Calu3 (cell line): ENCODE measurements around the gene RASSF4. TPM values are rescaled to one million over a fixed set of nuclear protein-coding genes. Genes with fewer than 3 reads are reported as not detected.
A peak's percentile ranks its signal among the peaks of the same experiment; 100 is the strongest.

Experiments used
- BruUV-seq: library from RNA; stranded (reverse); fragments of 400-500 nt; replicated peaks from 2 replicates; lab custom pipeline; 2021; lab: Mats Ljungman, UMichigan
- CTCF ChIA-PET: fragments of 300-600 bp; sonication (Branson Sonifier 250); formaldehyde crosslinking; loops from one replicate; lab custom pipeline; 2022; ENCODE audit warnings: antibody characterized with exemption; lab: Charles Lee
- DNase-seq: peaks from one replicate; pipeline ENCODE4 v3.0.0; 2022
- H3K27ac Mint-ChIP-seq: one replicate; pipeline ENCODE4 v1.8.0; 2022; ENCODE audit warnings: mixed read lengths; ENCODE audit not compliant: unreplicated experiment
- H3K27me3 Mint-ChIP-seq: one replicate; pipeline ENCODE4 v1.8.0; 2022; ENCODE audit warnings: mixed read lengths; ENCODE audit not compliant: unreplicated experiment
- H3K36me3 Mint-ChIP-seq: one replicate; pipeline ENCODE4 v1.8.0; 2022; ENCODE audit warnings: mild to moderate bottlenecking, moderate library complexity, mixed read lengths; ENCODE audit not compliant: insufficient read depth, unreplicated experiment
- H3K4me1 Mint-ChIP-seq: one replicate; pipeline ENCODE4 v1.8.0; 2022; ENCODE audit warnings: mild to moderate bottlenecking, low read depth, mixed read lengths; ENCODE audit not compliant: unreplicated experiment
- H3K4me3 Mint-ChIP-seq: one replicate; pipeline ENCODE4 v1.8.0; 2022; ENCODE audit warnings: mild to moderate bottlenecking, low read depth, moderate library complexity, mixed read lengths; ENCODE audit not compliant: unreplicated experiment
- H3K9me3 Mint-ChIP-seq: one replicate; pipeline ENCODE4 v1.8.0; 2022; ENCODE audit warnings: low read depth, mixed read lengths; ENCODE audit not compliant: unreplicated experiment
- intact Hi-C: fragments of 100-400 bp; cut with micrococcal nuclease; formaldehyde crosslinking; loops from one replicate; pipeline ENCODE4 v1.10.0; 2022; ENCODE audit not compliant: unreplicated experiment
- total RNA-seq: library from RNA; stranded (reverse); gene quantifications from 2 replicates; pipeline ENCODE4 v1.2.3, GENCODE V29; 2022
- TF ChIP-seq, protein P1 (sequence below): fragments of 200-600 bp; IDR thresholded peaks from one replicate; pipeline ENCODE4 v1.8.0; 2022; ENCODE audit warnings: antibody characterized with exemption; ENCODE audit not compliant: unreplicated experiment

RASSF4 gene
- total RNA-seq, 1 experiment from 2014 or later = 2.2 TPM

DNA sequence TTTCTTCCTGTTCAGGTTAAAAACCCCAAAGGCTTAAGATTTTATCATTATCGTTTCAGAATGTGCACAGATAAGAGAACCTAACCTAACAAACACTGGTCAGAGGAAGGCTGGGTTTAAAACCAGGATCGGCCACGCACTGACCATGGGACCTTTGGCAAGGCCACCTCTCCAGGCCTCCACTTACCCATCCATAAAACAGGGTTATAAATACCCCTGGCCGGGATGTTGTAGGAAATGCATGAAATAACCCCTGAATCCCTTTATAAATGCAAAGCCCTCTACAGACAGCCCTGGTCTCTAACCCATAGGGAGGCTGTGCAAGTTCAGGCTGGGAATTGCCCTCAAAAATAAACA lies 18.6 kb downstream of the RASSF4 start:
- Mint-ChIP-seq H3K4me1 (peaks cover 56% of the 10 kb centered on the region), H3K9me3 (no peaks in the 10 kb centered on the region), H3K4me3 (peak overlapping the region; percentile 66), H3K27me3 (no peaks in the 10 kb centered on the region), H3K27ac (peak overlapping the region; percentile 100), H3K36me3 (peaks cover 40% of the 10 kb centered on the region)
- intact Hi-C loops = no loop called here
- TF ChIP-seq, protein P1, sequence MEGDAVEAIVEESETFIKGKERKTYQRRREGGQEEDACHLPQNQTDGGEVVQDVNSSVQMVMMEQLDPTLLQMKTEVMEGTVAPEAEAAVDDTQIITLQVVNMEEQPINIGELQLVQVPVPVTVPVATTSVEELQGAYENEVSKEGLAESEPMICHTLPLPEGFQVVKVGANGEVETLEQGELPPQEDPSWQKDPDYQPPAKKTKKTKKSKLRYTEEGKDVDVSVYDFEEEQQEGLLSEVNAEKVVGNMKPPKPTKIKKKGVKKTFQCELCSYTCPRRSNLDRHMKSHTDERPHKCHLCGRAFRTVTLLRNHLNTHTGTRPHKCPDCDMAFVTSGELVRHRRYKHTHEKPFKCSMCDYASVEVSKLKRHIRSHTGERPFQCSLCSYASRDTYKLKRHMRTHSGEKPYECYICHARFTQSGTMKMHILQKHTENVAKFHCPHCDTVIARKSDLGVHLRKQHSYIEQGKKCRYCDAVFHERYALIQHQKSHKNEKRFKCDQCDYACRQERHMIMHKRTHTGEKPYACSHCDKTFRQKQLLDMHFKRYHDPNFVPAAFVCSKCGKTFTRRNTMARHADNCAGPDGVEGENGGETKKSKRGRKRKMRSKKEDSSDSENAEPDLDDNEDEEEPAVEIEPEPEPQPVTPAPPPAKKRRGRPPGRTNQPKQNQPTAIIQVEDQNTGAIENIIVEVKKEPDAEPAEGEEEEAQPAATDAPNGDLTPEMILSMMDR = no peak
- DNase-seq = no peak
- CTCF ChIA-PET = interaction anchor here (0.6 to 4.7 kb wide), 3 partner anchors 16 to 1821 kb away, joined by 3 to 28 read pairs (median 4); no protein-coding TSS in a partner anchor
- TSS peak; percentile 88 for BruUV-seq

DNA sequence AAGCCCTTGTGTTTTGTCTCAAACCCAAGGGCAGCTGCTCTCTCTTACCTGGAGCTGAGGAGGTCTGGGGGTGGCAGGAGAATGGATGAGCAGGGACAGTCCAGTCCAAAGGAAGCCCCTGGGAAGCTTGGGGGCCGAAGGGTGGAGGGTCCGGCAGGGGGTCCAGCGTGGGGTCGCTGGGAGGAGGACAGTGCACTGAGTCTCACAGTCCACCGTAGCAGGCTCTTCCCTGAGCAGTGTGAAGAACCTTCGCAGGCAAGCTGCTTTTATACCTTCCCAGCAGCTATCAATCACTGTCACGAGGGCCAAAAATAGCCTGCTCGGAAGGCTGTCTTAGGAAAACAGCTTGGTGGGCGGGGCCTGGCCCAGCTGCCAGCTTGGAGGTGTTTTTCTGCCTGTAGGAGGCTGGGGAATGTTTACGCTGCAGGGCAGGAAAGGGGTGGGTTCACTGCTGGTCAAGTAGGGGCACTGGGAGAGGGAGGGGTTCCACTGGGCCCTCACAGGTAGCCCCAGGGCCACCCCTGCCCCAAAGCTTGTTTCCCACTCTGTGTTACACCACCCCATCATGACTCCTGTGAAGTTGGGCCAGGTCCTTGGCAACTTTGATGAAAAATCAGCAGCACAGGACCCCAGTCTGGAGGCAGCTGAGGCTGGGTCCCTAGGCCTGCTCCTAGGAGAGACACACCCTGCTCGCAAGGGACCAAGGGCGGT lies 19.1 kb downstream of the RASSF4 start, which contains the start of gene DEPP1:
DEPP1 (minus strand) TSS at position 240 of the 711 bp plus-strand sequence. CDS start 779 bp downstream, outside the sequence.
- TF ChIP-seq, protein P1 = peak; percentile 6
- Mint-ChIP-seq H3K4me3 (peak within 1 kb of the TSS; percentile 66), H3K36me3 (peaks cover 40% of the 10 kb centered on the region), H3K27me3 (no peaks in the 10 kb centered on the region), H3K4me1 (peaks cover 61% of the 10 kb centered on the region), H3K9me3 (no peaks in the 10 kb centered on the region), H3K27ac (peak within 1 kb of the TSS; percentile 100)
- CTCF ChIA-PET = interaction anchor here (0.6 to 4.7 kb wide), 3 partner anchors 16 to 1821 kb away, joined by 3 to 28 read pairs (median 4); no protein-coding TSS in a partner anchor
- no TSS peak for BruUV-seq
- peak; percentile 95 for DNase-seq
- intact Hi-C loops = no loop called here

DNA sequence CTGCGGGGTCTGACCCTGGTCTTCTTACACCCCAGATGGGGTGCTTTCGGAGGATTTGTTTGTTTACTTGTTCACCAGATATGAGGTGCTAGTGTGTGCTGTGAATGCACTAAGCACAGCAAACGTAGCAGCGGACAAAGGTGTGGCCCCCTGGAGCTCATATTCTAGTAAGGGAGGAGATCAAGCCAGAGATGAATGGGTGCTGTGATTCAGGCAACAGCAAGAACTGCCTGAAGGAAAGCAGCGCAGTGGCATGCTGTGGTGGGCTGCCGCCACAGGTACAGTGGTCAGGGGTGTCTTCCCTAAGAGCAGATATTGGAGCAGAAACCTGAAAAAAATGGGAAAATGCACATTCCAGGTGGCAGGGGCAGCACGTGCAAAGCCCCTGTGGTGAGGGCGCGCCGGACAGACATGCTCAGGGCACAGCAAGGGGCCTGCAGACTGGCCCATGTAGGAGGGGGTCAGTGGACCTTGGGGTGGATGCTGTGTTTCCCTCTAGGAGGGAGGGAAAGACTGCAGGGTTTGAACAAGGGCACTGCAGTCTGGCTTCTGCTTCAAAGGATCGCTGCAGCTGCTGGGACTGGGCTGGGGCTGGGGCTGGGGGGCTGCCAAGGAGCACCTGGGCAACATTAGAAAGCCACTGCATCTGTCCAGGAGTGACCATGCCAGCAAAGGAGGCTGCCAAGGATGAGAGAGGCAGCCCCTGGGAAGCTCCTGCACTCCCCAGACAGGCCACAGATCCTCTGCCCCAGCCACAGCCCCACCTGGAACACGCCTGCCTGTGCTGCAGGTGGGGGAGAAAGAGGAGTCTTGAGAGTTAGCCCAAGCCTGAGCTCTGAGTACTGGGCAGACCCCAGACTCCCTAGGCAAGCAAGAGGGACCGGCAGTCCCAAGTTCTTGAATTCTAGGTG lies 19.9 kb downstream of the RASSF4 start:
- Mint-ChIP-seq H3K36me3 (peaks cover 40% of the 10 kb centered on the region), H3K9me3 (no peaks in the 10 kb centered on the region), H3K4me1 (peaks cover 67% of the 10 kb centered on the region), H3K4me3 (peak overlapping the region; percentile 66), H3K27me3 (no peaks in the 10 kb centered on the region), H3K27ac (peak overlapping the region; percentile 100)
- intact Hi-C loops = no loop called here
- TF ChIP-seq, protein P1 = peak; percentile 1
- BruUV-seq = no TSS peak
- CTCF ChIA-PET = interaction anchor here (4.7 kb wide), 1 partner anchor 46 kb away, joined by 28 read pairs; no protein-coding TSS in a partner anchor
- DNase-seq = no peak
